ENCODE measurements around the gene LSM7. TPM values are rescaled to one million over a fixed set of nuclear protein-coding genes. Genes with fewer than 3 reads are reported as not detected.

Gene LSM7
- total RNA-seq (2011; cell fraction: chromatin; rRNA removed; ENCODE audit: low replicate concordance), result 46.8 and 94.0 TPM in 2 replicates
- total RNA-seq (2011; cell fraction: nucleolus; rRNA removed), result 108 and 115 TPM in 2 replicates
- total RNA-seq (2011; cell fraction: nucleoplasm; rRNA removed), result 89.3 and 125 TPM in 2 replicates
- total RNA-seq (2014; rRNA removed) (408 and 578 TPM in 2 replicates), total RNA-seq (2014; rRNA removed; fragmentation: Illumina TruSeq; extraction: Trizol) (117 and 146 TPM in 2 replicates), total RNA-seq (2015; rRNA removed; fragmentation: Illumina TruSeq; extraction: Trizol) (261 and 265 TPM in 2 replicates), total RNA-seq (2021) (284 and 286 TPM in 2 replicates), polyA plus RNA-seq (2011; rRNA removed) (450 and 480 TPM in 2 replicates), polyA plus RNA-seq (2014; fragmentation: Illumina TruSeq; extraction: Trizol) (147 and 242 TPM in 2 replicates), polyA plus RNA-seq (2014; fragmentation: Nextera tagmentation; extraction: Ambion mirVana) (100 to 1,000 TPM in 1 of 2 experiments, 10 to 100 TPM in 1; 40.5 to 147 TPM), polyA plus RNA-seq (2014; rRNA removed) (650 and 690 TPM in 2 replicates), polyA minus RNA-seq (2011; rRNA and poly(A)+ RNA removed) (39.4 and 52.2 TPM in 2 replicates), Bru-seq, nascent RNA (percentile 95 among the genes with signal in this experiment), BruChase-seq, experiment 1, labeled RNA remaining after a 2-hour chase (percentile 95 among the genes with signal in this experiment), BruChase-seq, experiment 2, labeled RNA remaining after a 6-hour chase (percentile 95 among the genes with signal in this experiment)
- polyA plus RNA-seq (2011; cell fraction: cytosol; rRNA removed), result 1,525 and 1,825 TPM in 2 replicates
- polyA plus RNA-seq (2011; cell fraction: nucleus; rRNA removed), result 285 TPM in 2 replicates
- polyA plus RNA-seq (2012), result 272 and 399 TPM in 2 replicates
- 59.3 and 94.0 TPM in 2 replicates for polyA minus RNA-seq (2011; cell fraction: cytosol; rRNA and poly(A)+ RNA removed)
- polyA minus RNA-seq (2011; cell fraction: nucleus; rRNA and poly(A)+ RNA removed), result 39.6 and 56.8 TPM in 2 replicates
- long read RNA-seq, experiment 1, transcript LSM7-203 (4 exons, 512 nt), result minor isoform, 51 of 401 reads
- long read RNA-seq, experiment 1, transcript LSM7-204 (3 exons, 575 nt), result minor isoform, 40 of 401 reads
- long read RNA-seq, experiment 1, transcript LSM7-201 (4 exons, 529 nt), result major isoform, 195 of 401 reads
- long read RNA-seq, experiment 1, partial matches to known transcripts, result 101 of 401 reads
- long read RNA-seq, experiment 1, other reads (novel, unspliced or antisense), result 11 of 401 reads
- long read RNA-seq, experiment 2, transcript LSM7-204 (3 exons, 575 nt), result major isoform, 152 of 226 reads
- long read RNA-seq, experiment 2, transcript LSM7-201 (4 exons, 529 nt), result minor isoform, 18 of 226 reads
- long read RNA-seq, experiment 2, partial matches to known transcripts, result 41 of 226 reads
- long read RNA-seq, experiment 2, other reads (novel, unspliced or antisense), result 9 of 226 reads
- long read RNA-seq, experiment 3, transcript LSM7-201 (4 exons, 529 nt), result major isoform, 129 of 263 reads
- long read RNA-seq, experiment 3, transcript LSM7-203 (4 exons, 512 nt), result minor isoform, 32 of 263 reads
- long read RNA-seq, experiment 3, transcript LSM7-204 (3 exons, 575 nt), result minor isoform, 73 of 263 reads
- long read RNA-seq, experiment 3, partial matches to known transcripts, result 20 of 263 reads
- long read RNA-seq, experiment 3, other reads (novel, unspliced or antisense), result 7 of 263 reads

DNA sequence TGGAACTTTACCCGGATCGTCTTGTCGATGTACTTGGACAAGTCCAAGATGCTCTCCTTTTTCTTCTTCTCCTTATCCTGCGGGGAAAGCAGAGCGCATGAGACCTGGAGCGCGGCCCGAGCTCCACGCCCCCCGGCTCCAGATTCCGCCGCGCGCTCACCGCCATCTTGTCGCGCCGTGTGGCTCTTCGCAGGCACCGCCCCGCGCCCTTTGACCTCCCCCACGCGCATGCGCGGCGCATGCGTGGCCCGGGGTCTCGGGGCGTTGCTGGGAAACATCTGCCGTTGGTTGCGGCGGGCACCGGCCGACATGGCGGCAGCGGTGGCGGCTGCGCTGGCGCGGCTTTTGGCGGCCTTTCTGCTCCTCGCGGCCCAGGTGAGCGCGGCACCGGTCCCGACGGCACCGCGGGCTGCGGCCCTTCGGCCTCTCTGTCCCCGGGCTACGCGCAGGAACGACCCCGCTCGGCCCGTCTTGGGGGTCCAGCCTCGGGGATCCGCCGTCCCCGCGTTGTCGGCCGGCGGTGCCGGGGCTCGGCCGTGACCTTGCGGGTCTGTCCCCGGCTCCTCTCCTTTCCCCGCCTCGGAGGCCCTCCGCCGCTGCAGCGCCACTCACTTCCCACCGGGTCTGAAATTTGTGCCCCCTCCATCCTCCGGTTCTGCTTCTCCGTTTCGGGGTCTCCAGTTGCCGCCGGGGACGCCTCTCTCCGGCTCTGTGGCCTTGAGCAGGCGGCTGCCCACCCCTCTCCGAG is at the start of gene LSM7, which contains the start of gene SPPL2B:
Gene LSM7 (minus strand): TSS at position 186 of the 748 bp plus-strand sequence. CDS start 20 bp downstream, at position 166.
Gene SPPL2B (plus strand): TSS at position 284 of the 748 bp plus-strand sequence. CDS start 26 bp downstream, at position 310.
- under 1% methylated on average over 66 of the region's 89 CpGs for WGBS (ENCODE audit: insufficient coverage, low coverage, missing lambda C conversion rate)
- Histone ChIP-seq H4K20me1 (replicated peaks; ENCODE audit: control insufficient read depth, insufficient read depth, low read length) (no peaks in the 10 kb centered on the region), H3K9me3 (replicated peaks; ENCODE audit: control insufficient read depth, insufficient read depth, low read depth, low read length) (no peaks in the 10 kb centered on the region), H3K4me1 (replicated peaks in 1 of 2; ENCODE audit: control insufficient read depth in 2 of 2, insufficient read depth in 2 of 2, low read length in 2 of 2) (peaks cover 28 to 73% of the 10 kb centered on the region in 2 experiments; a peak in 4 of 5 replicates), H3K9me1 (ENCODE audit: control insufficient read depth, insufficient read depth, low read length) (no peaks in the 10 kb centered on the region), H3K9ac (ENCODE audit: insufficient read depth in 1 of 2, low read depth in 2 of 2, low read length in 2 of 2) (peak within 1 kb of the TSS; percentile 90 to 99), H2AFZ (ENCODE audit: low read depth, low read length) (peak within 1 kb of the TSS; percentile 76), H3K36me3 (ENCODE audit: control insufficient read depth, insufficient read depth, low read length) (peaks cover 43% of the 10 kb centered on the region), H3K27ac (ENCODE audit: extremely low read depth, low read depth, low read length) (peak within 1 kb of the TSS; percentile 74), H3K27me3 (ENCODE audit: control insufficient read depth in 2 of 2, insufficient read depth in 2 of 2, low read length in 2 of 2) (no peaks in the 10 kb centered on the region), H3K4me2 (ENCODE audit: insufficient read depth, low read length) (peak within 1 kb of the TSS; percentile 88), H3K4me3 (peak within 1 kb of the TSS; percentile 98), H3K79me2 (ENCODE audit: control insufficient read depth, insufficient read depth, low read length) (peaks cover 83% of the 10 kb centered on the region)
- DNase-seq (ENCODE audit: extremely low read depth in 1 of 4, low spot score in 3 of 4) (peak; percentile 95 to 99 (median 97)), ATAC-seq (peak; percentile 86), FAIRE-seq (peak; percentile 86)
- in situ Hi-C loops (cut with MboI) (no loop called here), intact Hi-C loops (cut with micrococcal nuclease) (loop anchor here (10.0 kb wide), 1 partner anchor 56 kb away; no protein-coding TSS in a partner anchor)
- BruUV-seq (replicated peaks), result no TSS peak
- ChIA-PET POLR2A (interaction anchor here (0.6 to 2.2 kb wide), 4 partner anchors 11 to 83 kb away, joined by 3 to 13 read pairs (median 4); no protein-coding TSS in a partner anchor), CTCF (ENCODE audit: low intra/inter-chr PET ratio) (no interaction called here)
- TF ChIP-seq BRD4 (IDR thresholded peaks at IDR 0.05) (peak; percentile 75; the same call in 1 of the 2 replicates), HMGXB4 (CRISPR knock-in tag; IDR thresholded peaks at IDR 0.05) (0 out of 2 replicates have a peak, but pooled peaks have one; percentile 36), PHF20 (IDR thresholded peaks at IDR 0.05; ENCODE audit: partially characterized antibody) (peak; percentile 86), NR2C2 (CRISPR knock-in tag; IDR thresholded peaks at IDR 0.05) (peak; percentile 99), NR2C2 (tag; IDR thresholded peaks at IDR 0.05) (peak; percentile 99), JUND (IDR thresholded peaks at IDR 0.05; ENCODE audit: borderline replicate concordance, low read depth, low read length) (no peak), JUND (tag; IDR thresholded peaks at IDR 0.05; ENCODE audit: borderline replicate concordance, low read depth, low read length) (no peak)

Measured in K562 (cell line).